Left hindlimb (tissue), 1 donor: ENCODE data around the gene MDM2.
"Not testable (repeated sequence)": the region's sequence is repeated elsewhere in the genome, so short reads cannot be mapped to it uniquely, and the experiment has no call there.

Source experiments
- DNase-seq: peaks from one replicate; pipeline ENCODE4 v3.0.0-alpha.2; 2018

Gene MDM2

GRCh38 chr12:68828672-68829068 is 20.7 kb downstream of the MDM2 start:
- DNase-seq = no peak

DNA sequence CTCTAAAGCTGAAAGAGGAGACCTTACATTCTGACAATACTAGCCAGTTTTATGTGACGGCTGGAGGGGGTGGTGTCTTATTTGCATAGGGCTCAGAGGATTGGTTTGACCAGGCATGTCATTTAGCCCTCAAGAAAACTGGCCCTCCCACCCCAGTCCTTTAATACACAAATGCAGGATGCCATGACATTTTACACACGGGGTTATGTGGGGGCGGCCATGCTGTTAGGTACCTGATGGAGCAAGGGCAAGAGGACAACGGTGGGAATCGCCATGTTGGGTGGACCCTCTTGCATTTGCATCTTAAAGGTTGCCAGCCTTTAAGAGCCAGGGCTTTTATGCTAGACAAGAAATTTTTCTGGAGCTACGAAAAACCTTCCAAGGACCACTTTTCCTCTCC is 23.3 kb downstream of the MDM2 start:
- no peak for DNase-seq

DNA sequence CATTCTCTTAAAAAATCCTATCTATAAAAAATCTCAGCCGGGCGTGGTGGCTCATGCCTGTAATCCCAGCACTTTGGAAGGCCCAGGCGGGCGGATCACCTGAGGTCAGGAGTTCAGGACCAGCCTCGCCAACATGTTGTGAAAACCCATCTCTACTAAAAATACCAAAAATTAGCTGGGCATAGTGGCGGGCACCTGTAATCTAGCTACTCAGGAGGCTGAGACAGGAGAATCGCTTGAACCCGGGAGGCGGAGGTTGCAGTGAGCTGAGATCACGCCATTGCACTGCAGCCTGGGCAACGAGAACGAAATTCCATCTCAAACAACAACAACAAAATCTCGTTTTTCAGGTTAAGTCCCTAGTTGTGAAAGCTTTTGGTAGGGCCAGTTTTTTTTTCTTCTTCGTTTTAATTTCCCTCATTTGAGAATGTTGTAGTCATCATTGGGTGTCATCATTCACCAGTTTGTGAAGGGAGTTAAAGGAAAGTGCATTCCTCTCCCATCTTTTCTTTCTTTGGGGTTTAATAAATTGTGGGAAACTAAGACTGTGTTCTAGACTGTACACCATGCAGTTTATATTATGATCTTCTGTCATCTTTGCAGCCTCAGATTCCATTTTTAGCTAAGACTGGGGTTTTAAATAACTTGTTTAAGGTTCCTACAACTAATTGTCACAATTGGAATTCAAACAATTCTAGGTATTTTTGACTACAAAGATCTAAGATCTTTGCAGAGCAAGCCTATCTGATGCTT is 23.9 kb downstream of the MDM2 start:
- no peak for DNase-seq

DNA sequence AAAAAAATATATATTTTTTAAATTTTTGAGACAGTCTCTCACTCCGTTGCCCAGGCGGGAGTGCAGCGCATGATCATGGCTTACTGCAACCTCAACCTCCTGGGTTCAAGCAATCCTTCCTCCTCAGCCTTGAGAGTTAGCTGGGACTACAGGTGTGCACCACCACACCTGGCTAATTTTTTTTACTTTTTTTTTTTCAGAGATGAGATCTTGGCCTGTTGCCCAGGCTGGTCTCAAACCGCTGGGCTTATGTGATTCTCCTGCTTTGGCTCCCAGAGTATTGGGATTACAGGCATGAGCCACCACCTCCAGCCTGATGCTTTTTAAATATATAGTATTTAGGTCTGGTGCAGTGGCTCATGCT is 24.5 kb downstream of the MDM2 start:
- no peak for DNase-seq

DNA sequence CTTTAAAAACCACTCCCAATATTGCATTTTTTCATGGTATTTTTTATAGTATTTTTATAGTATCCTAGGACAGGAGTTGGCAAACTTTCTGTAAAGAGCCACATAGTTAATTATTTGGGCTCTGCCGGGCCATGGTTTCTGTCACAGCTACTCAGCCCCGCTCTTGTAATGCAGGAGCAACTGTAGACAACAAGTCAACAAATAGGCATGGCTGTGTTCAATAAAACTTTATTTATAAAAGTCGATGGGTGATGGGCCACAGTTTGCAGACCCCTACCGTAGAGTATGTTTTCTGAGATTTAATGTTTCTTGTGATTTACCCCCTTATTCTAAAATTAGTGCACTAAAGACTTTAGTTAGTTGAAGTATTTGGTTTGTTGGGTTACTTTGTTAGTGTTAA is 25.5 kb downstream of the MDM2 start:
- no peak for DNase-seq

- no peak for DNase-seq
Measured at GRCh38 chr12:68835333-68835908, 27.4 kb downstream of the MDM2 start.

- DNase-seq = no peak
Measured at GRCh38 chr12:68837215-68837614, 29.2 kb downstream of the MDM2 start.

DNA sequence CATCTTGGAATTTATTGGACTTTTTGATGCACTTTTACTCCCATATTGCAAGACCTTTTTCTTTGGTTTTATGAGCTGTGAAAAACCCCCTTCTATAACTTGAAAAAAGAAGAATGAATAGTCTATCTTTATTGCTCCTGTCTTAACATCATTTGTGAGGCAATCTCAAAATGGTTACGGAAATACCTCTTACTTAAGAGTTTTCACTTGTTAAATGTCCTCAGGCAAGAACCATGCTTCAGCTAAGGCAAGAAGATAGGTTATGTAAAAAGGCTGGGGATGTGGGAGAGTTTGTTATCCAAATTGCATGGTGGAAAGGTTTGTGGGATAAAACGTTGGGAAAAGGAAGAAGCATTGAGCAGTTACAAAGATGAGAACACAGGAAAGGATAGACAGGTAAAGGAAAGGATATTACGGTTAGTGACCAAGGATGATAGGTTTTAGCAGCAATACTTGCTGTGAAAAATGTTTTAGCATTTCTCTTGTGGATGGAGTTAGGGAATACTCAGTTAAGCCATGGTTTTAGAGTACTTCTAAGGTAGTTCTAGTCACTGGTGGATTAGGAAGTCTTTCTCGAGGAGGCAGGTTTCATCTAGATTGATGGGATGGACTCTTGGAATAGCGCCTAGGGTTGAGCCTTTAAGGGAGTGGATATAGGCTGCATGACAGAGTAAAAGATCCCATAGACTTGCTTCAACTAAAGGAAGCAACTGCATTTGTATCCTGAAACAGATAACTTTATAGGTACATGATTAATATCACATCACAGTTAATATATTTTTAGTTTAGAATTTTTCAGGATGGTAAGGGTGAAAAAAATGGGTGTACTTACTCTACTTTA is 30.3 kb downstream of the MDM2 start:
- DNase-seq = no peak

DNA sequence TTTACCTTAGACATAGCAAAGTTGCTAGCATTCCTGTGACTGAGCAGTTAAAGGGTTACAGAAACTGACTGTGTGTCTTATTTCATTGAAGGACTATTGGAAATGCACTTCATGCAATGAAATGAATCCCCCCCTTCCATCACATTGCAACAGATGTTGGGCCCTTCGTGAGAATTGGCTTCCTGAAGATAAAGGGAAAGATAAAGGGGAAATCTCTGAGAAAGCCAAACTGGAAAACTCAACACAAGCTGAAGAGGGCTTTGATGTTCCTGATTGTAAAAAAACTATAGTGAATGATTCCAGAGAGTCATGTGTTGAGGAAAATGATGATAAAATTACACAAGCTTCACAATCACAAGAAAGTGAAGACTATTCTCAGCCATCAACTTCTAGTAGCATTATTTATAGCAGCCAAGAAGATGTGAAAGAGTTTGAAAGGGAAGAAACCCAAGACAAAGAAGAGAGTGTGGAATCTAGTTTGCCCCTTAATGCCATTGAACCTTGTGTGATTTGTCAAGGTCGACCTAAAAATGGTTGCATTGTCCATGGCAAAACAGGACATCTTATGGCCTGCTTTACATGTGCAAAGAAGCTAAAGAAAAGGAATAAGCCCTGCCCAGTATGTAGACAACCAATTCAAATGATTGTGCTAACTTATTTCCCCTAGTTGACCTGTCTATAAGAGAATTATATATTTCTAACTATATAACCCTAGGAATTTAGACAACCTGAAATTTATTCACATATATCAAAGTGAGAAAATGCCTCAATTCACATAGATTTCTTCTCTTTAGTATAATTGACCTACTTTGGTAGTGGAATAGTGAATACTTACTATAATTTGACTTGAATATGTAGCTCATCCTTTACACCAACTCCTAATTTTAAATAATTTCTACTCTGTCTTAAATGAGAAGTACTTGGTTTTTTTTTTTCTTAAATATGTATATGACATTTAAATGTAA is 31.5 kb downstream of the MDM2 start:
- no peak for DNase-seq

DNA sequence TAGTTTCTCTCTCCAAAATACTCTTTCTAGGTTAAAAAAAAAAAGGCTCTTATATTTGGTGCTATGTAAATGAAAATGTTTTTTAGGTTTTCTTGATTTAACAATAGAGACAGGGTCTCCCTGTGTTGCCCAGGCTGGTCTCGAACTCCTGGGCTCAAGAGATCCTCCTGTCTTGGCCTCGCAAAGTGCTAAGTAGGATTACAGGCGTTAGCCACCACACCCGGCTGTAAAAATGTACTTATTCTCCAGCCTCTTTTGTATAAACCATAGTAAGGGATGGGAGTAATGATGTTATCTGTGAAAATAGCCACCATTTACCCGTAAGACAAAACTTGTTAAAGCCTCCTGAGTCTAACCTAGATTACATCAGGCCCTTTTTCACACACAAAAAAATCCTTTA is 33.2 kb downstream of the MDM2 start:
- DNase-seq = not testable (repeated sequence)

- no peak for DNase-seq
Measured at GRCh38 chr12:68841717-68842116, 33.7 kb downstream of the MDM2 start.

GRCh38 chr12:68842123-68842522 is 34.1 kb downstream of the MDM2 start:
- no peak for DNase-seq

GRCh38 chr12:68842784-68843567 is 35.0 kb downstream of the MDM2 start:
- no peak for DNase-seq

DNA sequence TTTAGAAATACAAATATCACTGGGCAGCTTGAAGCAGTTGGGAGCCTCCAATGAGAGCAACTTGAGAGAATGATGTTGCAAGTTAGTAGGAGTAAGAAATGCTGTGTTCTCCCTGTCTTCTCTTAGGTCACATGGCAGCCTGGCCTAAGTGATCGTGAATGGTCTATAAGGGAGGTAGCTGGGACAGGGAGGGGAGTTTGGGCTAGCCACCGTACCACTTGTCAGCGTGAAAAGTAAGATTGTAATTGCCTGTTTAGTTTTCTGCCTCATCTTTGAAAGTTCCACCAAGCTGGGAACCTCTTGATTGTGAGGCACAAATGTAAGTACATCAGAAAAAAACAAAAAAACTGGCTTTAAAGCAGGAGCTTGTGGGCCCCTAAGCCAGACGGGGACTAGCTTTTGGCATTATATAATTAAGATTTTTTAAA is 36.4 kb downstream of the MDM2 start:
- no peak for DNase-seq

GRCh38 chr12:68844788-68845695 is 37.1 kb downstream of the MDM2 start:
- no peak for DNase-seq

- no peak for DNase-seq
Measured at GRCh38 chr12:68846811-68847210, 38.8 kb downstream of the MDM2 start.

DNA sequence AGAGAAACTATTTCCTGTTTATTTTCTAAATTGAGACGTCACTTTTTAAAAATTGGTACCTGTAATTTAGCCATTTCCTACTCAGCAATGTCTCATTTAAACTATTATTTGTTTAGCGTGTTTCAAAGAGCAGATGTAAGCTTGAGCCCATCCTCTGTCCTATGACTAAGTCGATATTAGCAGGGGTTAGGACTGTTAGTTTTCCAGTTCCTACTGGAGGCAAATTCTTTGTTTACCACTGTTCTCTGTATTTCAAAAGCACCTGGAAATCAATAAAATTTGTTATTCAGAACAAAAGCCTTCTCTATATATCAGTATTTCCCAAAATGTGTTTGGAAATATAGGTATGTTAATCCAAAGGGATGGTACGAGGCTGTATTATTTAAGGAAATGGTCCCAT is 42.4 kb downstream of the MDM2 start:
- no peak for DNase-seq

GRCh38 chr12:68851592-68852306 is 43.8 kb downstream of the MDM2 start:
- DNase-seq = no peak

GRCh38 chr12:68853396-68854077 is 45.6 kb downstream of the MDM2 start:
- DNase-seq = no peak

GRCh38 chr12:68854078-68854468 is 46.1 kb downstream of the MDM2 start:
- DNase-seq = no peak
